Esophagus muscularis mucosa (tissue), 3 donors: ENCODE results near the gene NOD2.

ENCODE experiments used
- CTCF ChIP-seq, 3 experiments: fragments of 200-600 bp in 2 of 3; fragments of 450-650 bp in 1 of 3; sonication (generic) in 2 of 3; IDR thresholded peaks; one replicate each; pipeline ENCODE4 v1.5.1; 2017 to 2019; ENCODE audit warnings: antibody characterized with exemption in 3 of 3, mild to moderate bottlenecking in 2 of 3, moderate library complexity in 1 of 3
- POLR2AphosphoS5 ChIP-seq, 2 donors: sonication (generic); formaldehyde crosslinking; IDR thresholded peaks; one replicate each; pipeline ENCODE4 v1.6.1; 2017; ENCODE audit warnings: antibody characterized with exemption in 2 of 2

GRCh38 chr16:50695017-50696000 lies 1.9 kb downstream of the NOD2 start:
- TF ChIP-seq CTCF (IDR thresholded peaks at IDR 0.05) = no peak
- peak in 1 of 2 donors; percentile 47 for TF ChIP-seq POLR2AphosphoS5 (IDR thresholded peaks at IDR 0.05)
